GM18951 (cell line): Measurements from ENCODE around the gene AMMECR1.

Source experiments
- POLR2A ChIP-seq: IDR thresholded peaks from 4 replicates; pipeline ENCODE4 v1.6.1; 2011; ENCODE audit warnings: mild to moderate bottlenecking; ENCODE audit not compliant: insufficient read length, insufficient read depth; ENCODE audit errors: extremely low read depth
- in situ Hi-C: fragments of 300-500 bp; cut with MboI; formaldehyde crosslinking; loops from one replicate; pipeline ENCODE4 v1.12.0; 2022; ENCODE audit warnings: low sequenced_read_pairs, mixed read lengths, inconsistent platforms; ENCODE audit not compliant: unreplicated experiment

The AMMECR1 gene

DNA sequence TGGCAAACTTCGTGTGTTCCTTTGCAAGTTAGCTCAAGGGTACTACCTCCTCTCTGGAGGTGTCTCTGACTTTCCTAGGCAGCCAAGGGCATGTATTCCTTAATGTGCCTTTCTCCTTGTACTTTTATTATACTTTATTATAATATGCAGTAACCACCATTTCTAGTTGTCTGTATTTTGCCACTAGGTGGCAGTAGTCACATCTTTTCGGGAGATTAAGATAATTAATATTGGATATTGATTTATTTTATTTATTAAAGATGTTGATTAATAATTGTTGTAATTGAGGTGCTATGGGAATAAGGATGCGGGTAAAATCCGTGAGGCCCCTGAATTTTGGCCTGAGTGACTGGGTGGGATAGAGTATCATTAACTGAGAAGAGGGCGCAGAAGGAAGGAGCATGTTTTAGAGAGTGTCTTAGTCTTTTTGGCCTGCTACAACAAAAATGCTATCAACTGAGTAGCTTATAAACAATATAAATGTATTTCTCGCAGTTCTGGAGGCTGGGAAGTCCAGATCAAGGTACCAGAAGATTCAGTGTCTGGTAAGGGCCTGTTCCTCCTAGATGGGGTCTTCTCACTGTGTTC is 161.6 kb downstream of the AMMECR1 start:
- in situ Hi-C loops: loop anchor here (25.0 kb wide), 1 partner anchor 681 kb away; no protein-coding TSS in a partner anchor
- no peak for TF ChIP-seq POLR2A

DNA sequence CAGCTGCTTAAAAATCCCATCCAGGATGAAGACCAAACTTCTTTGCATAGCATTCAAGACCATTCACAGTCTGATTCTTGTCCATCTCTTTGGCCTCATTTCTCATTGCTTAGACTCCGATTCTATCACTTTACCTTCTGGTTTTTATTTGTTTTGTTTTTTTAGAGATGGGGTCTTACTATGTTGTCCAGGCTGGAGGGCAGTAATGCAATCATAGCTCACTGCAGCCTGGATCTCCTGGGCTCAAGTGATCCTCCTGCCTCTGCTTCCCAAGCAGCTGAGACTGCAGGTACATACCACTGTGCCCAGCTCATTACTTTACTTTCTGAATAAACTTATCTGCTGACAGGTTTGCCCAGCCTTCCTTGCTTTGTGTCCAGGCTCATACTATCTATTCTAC is 162.1 kb downstream of the AMMECR1 start:
- in situ Hi-C loops: loop anchor here (25.0 kb wide), 1 partner anchor 682 kb away; no protein-coding TSS in a partner anchor
- no peak for TF ChIP-seq POLR2A

DNA sequence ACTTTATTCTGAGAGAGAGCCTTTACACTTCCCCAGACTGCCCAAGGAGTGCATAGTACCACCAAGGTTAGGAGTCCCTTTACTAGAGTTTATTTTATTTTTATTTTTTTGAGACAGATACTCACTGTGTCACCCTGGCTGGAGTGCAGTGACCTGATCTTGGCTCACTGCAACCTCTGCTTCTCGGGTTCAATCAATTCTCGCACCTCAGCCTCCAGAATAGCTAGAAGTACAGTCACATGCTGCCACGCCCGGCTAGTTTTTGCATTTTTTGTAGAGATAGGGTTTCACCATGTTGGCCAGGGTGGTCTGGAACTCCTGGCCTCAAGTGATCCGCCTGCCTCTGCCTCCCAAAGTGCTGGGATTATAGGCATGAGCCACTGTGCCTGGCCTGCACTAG is 163.6 kb downstream of the AMMECR1 start:
- in situ Hi-C loops: loop anchor here (25.0 kb wide), 1 partner anchor 683 kb away; no protein-coding TSS in a partner anchor

DNA sequence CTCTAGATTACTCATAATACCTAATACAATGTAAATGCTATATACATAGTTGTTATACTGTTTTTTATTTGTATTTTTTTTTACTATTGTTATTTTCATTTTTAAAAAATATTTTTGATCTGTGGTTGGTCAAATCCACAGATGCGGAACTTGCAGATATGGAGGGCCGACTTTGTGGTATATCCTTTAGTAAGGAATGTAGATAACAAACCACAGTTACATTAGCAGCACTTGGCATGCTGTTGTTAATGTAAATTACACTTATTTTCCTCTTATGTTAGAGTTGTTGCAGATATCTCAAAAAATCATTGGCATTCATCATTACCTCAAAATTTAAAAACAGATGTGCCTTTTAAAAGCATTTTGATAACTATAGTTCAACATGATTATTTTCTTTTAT is 164.0 kb downstream of the AMMECR1 start:
- no peak for TF ChIP-seq POLR2A
- in situ Hi-C loops: loop anchor here (25.0 kb wide), 1 partner anchor 683 kb away; no protein-coding TSS in a partner anchor

DNA sequence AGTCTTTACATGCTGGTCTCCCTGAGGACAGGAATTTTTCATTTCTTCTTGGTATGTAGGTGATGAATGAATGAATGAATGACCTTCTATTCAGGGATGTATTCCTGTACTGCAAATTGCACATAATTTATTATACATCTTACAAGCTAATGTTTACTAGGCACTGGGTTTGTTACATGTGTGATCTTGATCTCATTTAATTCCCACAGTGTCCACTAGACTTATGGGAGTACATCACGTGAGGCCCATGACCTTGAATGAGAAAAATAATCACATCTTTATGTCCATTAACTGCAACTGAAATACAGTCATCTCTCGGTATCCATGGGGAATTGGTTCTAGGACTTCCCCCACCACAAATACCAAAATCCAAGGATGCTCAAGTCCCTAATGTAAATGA is 164.6 kb downstream of the AMMECR1 start:
- in situ Hi-C loops: loop anchor here (25.0 kb wide), 1 partner anchor 684 kb away; no protein-coding TSS in a partner anchor
- no peak for TF ChIP-seq POLR2A

DNA sequence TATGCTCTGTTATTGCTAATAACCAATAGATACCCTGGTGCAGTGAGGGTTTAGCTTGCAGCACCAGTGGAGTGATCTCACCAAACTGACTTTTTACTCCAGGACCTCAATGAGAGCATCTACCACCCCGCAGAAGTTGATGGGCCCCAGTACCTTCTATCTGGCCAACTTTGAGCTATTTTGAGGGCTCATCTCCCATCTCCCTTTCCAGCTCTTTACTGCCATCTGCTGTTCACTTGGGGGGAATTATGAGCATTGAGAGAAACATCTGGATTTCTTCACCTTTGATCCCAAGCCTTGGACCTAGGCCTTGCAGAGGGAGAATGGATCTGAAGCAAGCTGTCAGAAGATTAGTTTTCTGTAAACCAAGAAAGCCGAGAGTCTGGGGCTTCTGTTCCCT is 171.4 kb downstream of the AMMECR1 start:
- in situ Hi-C loops: no loop called here

DNA sequence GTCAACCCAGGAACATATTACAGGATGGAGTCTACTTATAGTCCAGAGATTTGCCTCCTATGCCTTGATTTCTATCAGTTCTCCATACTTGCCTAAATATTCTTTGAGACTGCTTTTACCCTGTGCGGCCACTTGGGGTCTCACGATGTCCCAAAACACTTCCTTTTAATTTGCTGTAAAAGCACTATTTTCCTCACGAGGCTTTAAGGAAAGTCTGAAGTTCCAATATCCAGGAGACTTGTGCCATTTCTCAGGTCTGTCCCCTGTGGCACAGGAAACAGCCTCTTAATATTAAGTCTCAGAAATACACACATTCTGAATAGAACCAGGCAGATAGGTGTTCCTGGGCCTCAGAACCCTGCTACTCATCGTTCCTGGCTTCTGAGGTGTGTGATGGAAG is 172.0 kb downstream of the AMMECR1 start:
- TF ChIP-seq POLR2A: no peak
- in situ Hi-C loops: no loop called here

More for the DNA sequence above, 171.4 kb downstream of the AMMECR1 start:
- TF ChIP-seq POLR2A: no peak

DNA sequence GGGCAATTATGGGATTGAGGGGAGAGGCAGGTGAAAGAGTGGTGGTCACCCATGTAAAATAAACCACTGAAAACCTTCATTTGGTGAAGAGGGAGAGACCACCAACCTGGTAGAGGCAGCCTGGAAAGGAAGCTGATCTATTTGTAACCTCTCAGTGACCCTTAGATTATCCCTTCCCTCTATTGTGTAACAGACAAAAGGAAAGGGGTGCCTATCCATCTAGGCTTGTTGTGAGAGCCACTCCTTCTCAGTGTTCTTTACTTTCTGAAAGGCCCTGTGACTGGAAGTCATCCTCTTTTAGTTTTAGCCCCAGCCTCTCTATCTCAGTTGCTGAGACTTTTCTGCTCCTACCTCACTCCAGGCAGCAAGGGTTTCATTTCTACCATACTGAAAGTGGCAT is 172.6 kb downstream of the AMMECR1 start:
- TF ChIP-seq POLR2A: no peak
- in situ Hi-C loops: no loop called here
